Osteoblast (primary cell): Measurements from ENCODE around the gene RHBDF1. TPM values are rescaled to one million over a fixed set of nuclear protein-coding genes. Genes with fewer than 3 reads are reported as not detected.
A peak's percentile ranks its signal among the peaks of the same experiment; 100 is the strongest.

Experiments used
- DNase-seq: peaks from one replicate; pipeline ENCODE4 v3.0.0; 2011; ENCODE audit warnings: low spot score, mixed read lengths; ENCODE audit not compliant: insufficient read length; ENCODE audit errors: missing footprints
- H2AFZ ChIP-seq: 2 replicates; pipeline ENCODE4 v1.6.0; 2011; ENCODE audit warnings: mild to moderate bottlenecking, low read length
- H3K27ac ChIP-seq: 2 replicates; pipeline ENCODE4 v1.5.1; 2011; ENCODE audit warnings: mild to moderate bottlenecking, low read depth, low read length, moderate library complexity
- H3K27me3 ChIP-seq: 2 replicates; pipeline ENCODE4 v1.6.0; 2012; ENCODE audit warnings: mild to moderate bottlenecking, control low read depth, inconsistent platforms, low read length, moderate library complexity; ENCODE audit not compliant: insufficient read depth
- H3K36me3 ChIP-seq: 2 replicates; pipeline ENCODE4 v1.5.1; 2011; ENCODE audit warnings: mild to moderate bottlenecking, low read length, control low read depth, moderate library complexity; ENCODE audit not compliant: insufficient read depth
- H3K4me1 ChIP-seq: 2 replicates; pipeline ENCODE4 v1.5.1; 2011; ENCODE audit warnings: mild to moderate bottlenecking, low read length, control low read depth, moderate library complexity; ENCODE audit not compliant: insufficient read depth
- H3K4me2 ChIP-seq: 2 replicates; pipeline ENCODE4 v1.6.0; 2011; ENCODE audit warnings: mild to moderate bottlenecking, low read length; ENCODE audit not compliant: insufficient read depth
- H3K4me3 ChIP-seq: fragments of 200-600 bp; sonication (generic); 3 replicates; pipeline ENCODE4 v1.5.1; 2012; ENCODE audit warnings: mild to moderate bottlenecking, low read length, inconsistent platforms; ENCODE audit not compliant: insufficient read depth
- H3K79me2 ChIP-seq: 2 replicates; pipeline ENCODE4 v1.6.0; 2012; ENCODE audit warnings: mild to moderate bottlenecking, low read length, control low read depth, inconsistent platforms; ENCODE audit not compliant: insufficient read depth
- H3K9me3 ChIP-seq: 2 replicates; pipeline ENCODE4 v1.5.1; 2011; ENCODE audit warnings: low read depth, low read length, control low read depth
- H4K20me1 ChIP-seq: 2 replicates; pipeline ENCODE4 v1.6.0; 2012; ENCODE audit warnings: mild to moderate bottlenecking, low read length, control low read depth; ENCODE audit not compliant: insufficient read depth
- total RNA-seq: library from RNA; depleted of rRNA; stranded (reverse); fragments of >200 nt; gene quantifications from 2 replicates; pipeline ENCODE4 v1.2.3, GENCODE V29; 2012
- TF ChIP-seq, protein P1 (sequence below): IDR thresholded peaks from 2 replicates; pipeline ENCODE4 v1.5.1; 2011; ENCODE audit warnings: mild to moderate bottlenecking, low read depth, low read length, moderate library complexity; ENCODE audit errors: extremely low read depth

The RHBDF1 gene
- total RNA-seq, 1 donor: 32.2 TPM

DNA sequence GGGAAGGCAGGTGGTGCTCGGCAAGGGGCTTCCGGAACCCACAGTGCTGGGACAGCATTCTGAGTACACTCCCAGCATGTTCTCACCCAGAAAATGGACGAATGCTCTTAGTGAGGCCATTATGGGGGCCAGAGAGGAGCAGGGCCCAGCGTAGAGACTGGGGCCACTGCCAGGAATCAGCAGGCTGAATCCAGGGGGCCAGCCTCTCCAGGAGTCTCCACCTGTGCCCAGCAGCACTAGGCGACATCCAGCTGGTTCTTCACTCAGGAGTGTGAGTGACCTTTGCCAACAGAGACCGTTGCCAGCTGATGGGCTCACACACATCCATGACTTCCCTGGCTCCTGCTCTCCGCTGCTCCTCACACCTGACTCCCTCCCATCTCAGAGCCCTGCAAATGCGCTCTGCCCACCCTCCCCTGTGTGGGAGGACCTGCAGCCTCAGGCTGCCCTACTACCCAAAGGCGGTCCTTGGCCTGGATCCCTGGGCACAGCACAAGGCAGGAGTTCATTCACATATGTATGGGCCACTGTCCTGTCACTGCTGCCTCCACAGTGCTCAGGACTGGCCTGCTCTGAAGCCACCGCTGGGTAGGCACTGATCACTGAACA lies 5.1 kb downstream of the RHBDF1 start:
- Histone ChIP-seq H3K79me2 (peaks cover 86% of the 10 kb centered on the region), H3K4me1 (peaks cover 19% of the 10 kb centered on the region)
- DNase-seq: no peak

DNA sequence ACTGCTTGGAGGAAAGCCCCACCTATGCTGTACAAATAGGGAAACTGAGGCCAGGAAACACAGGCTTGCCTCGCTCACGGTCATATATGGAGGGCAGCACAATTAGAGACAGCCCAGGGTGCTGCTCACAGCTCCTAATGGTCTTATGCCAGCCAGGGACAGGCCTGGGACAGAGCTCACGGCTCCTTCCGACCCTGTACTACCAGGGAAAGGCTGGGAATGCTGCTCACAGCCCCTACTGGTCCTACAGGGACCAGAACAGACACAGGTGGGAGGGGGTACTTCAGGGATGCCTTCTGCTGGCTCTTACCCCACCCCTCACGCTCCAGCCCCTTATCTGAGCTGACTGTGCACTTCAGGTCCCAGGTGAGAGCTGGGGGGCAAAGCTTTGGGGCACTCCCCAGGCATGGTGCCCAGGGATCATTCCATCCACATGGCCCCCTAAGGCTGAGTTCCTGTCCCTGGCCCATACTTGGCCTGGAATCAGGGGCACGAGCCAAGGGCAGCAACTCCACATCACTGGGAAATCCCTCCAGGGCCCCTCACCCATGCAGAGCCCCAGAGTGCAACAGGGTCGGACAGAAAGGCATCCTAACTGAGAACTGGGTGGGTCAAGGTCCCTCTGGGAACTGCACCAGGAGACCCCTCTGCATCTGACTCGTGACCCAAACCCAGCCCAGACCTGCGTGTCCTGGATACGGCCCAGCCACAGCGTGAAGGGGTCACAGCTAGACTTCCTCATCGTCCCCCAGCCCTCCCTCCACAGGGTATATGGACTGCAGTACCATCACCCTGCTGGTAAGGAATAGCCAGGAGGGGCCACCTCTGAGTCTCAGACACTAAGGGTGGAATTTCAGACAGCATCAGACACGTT lies 5.9 kb downstream of the RHBDF1 start:
- Histone ChIP-seq H3K4me1 (peaks cover 19% of the 10 kb centered on the region), H3K27ac (no peak overlapping the region), H4K20me1 (peaks cover 79% of the 10 kb centered on the region), H3K27me3 (no peaks in the 10 kb centered on the region), H3K4me3 (no peak overlapping the region), H3K4me2 (no peak overlapping the region), H3K36me3 (peaks cover 29% of the 10 kb centered on the region), H3K9me3 (no peaks in the 10 kb centered on the region), H2AFZ (no peak overlapping the region), H3K79me2 (peaks cover 81% of the 10 kb centered on the region)
- TF ChIP-seq, protein P1, sequence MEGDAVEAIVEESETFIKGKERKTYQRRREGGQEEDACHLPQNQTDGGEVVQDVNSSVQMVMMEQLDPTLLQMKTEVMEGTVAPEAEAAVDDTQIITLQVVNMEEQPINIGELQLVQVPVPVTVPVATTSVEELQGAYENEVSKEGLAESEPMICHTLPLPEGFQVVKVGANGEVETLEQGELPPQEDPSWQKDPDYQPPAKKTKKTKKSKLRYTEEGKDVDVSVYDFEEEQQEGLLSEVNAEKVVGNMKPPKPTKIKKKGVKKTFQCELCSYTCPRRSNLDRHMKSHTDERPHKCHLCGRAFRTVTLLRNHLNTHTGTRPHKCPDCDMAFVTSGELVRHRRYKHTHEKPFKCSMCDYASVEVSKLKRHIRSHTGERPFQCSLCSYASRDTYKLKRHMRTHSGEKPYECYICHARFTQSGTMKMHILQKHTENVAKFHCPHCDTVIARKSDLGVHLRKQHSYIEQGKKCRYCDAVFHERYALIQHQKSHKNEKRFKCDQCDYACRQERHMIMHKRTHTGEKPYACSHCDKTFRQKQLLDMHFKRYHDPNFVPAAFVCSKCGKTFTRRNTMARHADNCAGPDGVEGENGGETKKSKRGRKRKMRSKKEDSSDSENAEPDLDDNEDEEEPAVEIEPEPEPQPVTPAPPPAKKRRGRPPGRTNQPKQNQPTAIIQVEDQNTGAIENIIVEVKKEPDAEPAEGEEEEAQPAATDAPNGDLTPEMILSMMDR: no peak
- DNase-seq: peak; percentile 82

More for the DNA sequence above, 5.1 kb downstream of the RHBDF1 start:
- Histone ChIP-seq H4K20me1 (peaks cover 80% of the 10 kb centered on the region), H3K27ac (no peak overlapping the region), H3K9me3 (no peaks in the 10 kb centered on the region), H3K4me2 (no peak overlapping the region), H3K36me3 (peaks cover 26% of the 10 kb centered on the region), H3K4me3 (no peak overlapping the region), H2AFZ (no peak overlapping the region), H3K27me3 (no peaks in the 10 kb centered on the region)
- TF ChIP-seq, protein P1: no peak

DNA sequence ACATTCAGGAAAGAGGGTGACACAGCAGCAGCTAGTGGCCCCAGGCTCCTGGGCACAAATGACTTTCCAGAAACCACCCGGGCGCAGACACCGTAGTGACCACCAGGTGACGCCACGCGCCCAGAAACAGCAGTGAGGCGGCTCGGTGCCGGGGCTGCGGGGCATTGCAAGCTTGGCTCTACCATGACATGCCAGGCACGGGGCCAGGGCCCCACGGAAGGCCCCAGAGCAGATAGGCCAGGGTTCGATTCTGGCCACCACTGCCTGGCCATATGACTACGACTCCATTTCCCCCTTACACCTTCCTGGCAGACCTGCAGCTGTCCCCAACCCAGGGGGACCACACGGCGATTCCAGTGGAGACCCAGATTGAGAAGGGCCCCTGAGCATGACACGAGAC lies 6.7 kb downstream of the RHBDF1 start:
- no peaks in the 10 kb centered on the region for H3K9me3 ChIP-seq
- peaks cover 32% of the 10 kb centered on the region for H3K36me3 ChIP-seq
- TF ChIP-seq, protein P1: peak; percentile 92
- no peak overlapping the region for H3K4me2 ChIP-seq
- peaks cover 13% of the 10 kb centered on the region for H3K4me1 ChIP-seq
- H3K27ac ChIP-seq: no peak overlapping the region
- DNase-seq: peak; percentile 100
- peaks cover 73% of the 10 kb centered on the region for H3K79me2 ChIP-seq
- no peak overlapping the region for H2AFZ ChIP-seq
- H4K20me1 ChIP-seq: peaks cover 71% of the 10 kb centered on the region
- no peak overlapping the region for H3K4me3 ChIP-seq
- H3K27me3 ChIP-seq: no peaks in the 10 kb centered on the region

DNA sequence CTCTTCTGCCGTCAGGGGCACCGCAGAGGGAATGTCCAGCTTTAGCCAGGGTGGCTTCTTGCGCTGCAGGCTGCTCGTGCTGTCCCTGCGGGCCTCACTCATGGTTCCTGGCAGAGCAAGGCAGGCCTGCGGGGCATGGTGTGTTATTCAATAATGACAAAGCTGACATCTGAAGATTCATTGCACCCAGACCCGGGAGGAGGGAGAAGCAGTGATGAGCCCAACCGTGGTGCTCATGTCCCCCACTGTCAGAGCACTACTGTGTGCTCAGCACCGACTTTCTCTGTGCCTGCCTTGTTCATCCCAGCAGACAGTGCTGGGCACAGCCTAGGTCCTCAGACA lies 7.5 kb downstream of the RHBDF1 start:
- Histone ChIP-seq H3K4me1 (peaks cover 13% of the 10 kb centered on the region), H3K4me2 (no peak overlapping the region), H3K36me3 (peaks cover 41% of the 10 kb centered on the region), H4K20me1 (peaks cover 62% of the 10 kb centered on the region), H2AFZ (no peak overlapping the region), H3K9me3 (no peaks in the 10 kb centered on the region), H3K79me2 (peaks cover 64% of the 10 kb centered on the region), H3K27me3 (no peaks in the 10 kb centered on the region), H3K27ac (no peak overlapping the region), H3K4me3 (no peak overlapping the region)
- TF ChIP-seq, protein P1: no peak
- peak; percentile 81 for DNase-seq
